Body of pancreas (tissue), 4 donors: ENCODE measurements around the gene TMEM156. TPM values are rescaled to one million over a fixed set of nuclear protein-coding genes. Genes with fewer than 3 reads are reported as not detected.

Experiments
- ATAC-seq: fragments of 150-250 bp; one replicate; pipeline ENCODE4 v1.9.1; 2016
- DNase-seq, 4 donors: peaks; one replicate each; pipeline ENCODE4 v3.0.0-alpha.2; 2019
- H3K27ac ChIP-seq, 4 donors: fragments of 200-600 bp; sonication (generic); 1 replicate in 3 of 4; 2 replicates in 1 of 4; pipeline versions ENCODE4 v1.5.1 to v1.6.1; 2016 to 2019; ENCODE audit warnings: mild to moderate bottlenecking in 1 of 4, mixed read lengths in 1 of 4, moderate library complexity in 1 of 4
- H3K27me3 ChIP-seq, 2 donors: fragments of 200-600 bp; sonication (generic); one replicate each; pipeline ENCODE4 v1.6.0; 2016; ENCODE audit warnings: mild to moderate bottlenecking in 1 of 2
- H3K36me3 ChIP-seq, 2 donors: fragments of 200-600 bp; sonication (generic); replicated peaks in 1 of 2; 2 replicates each; pipeline ENCODE4 v1.5.1; 2016; ENCODE audit warnings: low read depth in 2 of 2; ENCODE audit not compliant: insufficient read depth in 1 of 2
- H3K4me1 ChIP-seq: fragments of 200-600 bp; sonication (generic); one replicate; pipeline ENCODE4 v1.6.0; 2016
- H3K4me3 ChIP-seq, 2 donors: fragments of 200-600 bp; sonication (generic); 1 replicate in 1 of 2; 2 replicates in 1 of 2; pipeline ENCODE4 v1.5.1; 2016 to 2019
- H3K9me3 ChIP-seq, 3 donors: fragments of 200-600 bp; sonication (generic); 1 replicate in 2 of 3; 2 replicates in 1 of 3; pipeline ENCODE4 v1.5.1; 2016
- POLR2A ChIP-seq, 3 donors: fragments of 450-650 bp; IDR thresholded peaks; one replicate each; pipeline ENCODE4 v1.6.1; 2016; ENCODE audit warnings: antibody characterized with exemption in 3 of 3, mild to moderate bottlenecking in 2 of 3
- WGBS, 2 donors: methylation state at CpG; one replicate each; pipeline ENCODE4 v1.1.5; 2017; 5-methylcytosine and 5-hydroxymethylcytosine counted together
- intact Hi-C: fragments of 100-400 bp; cut with DNase I; formaldehyde crosslinking; loops from one replicate; pipeline ENCODE4 v1.15.1; 2023
- total RNA-seq, 2 donors: library from RNA; depleted of rRNA; stranded (reverse); fragments of >200 nt; gene quantifications; one replicate each; pipeline ENCODE4 v1.1.0, GENCODE V29; 2016
- TF ChIP-seq, protein P1 (sequence below), 7 experiments: fragments of 450-650 bp in 4 of 7; fragments of 200-600 bp in 3 of 7; sonication (generic) in 3 of 7; IDR thresholded peaks; one replicate each; pipeline ENCODE4 v1.5.1; 2016 to 2019; ENCODE audit warnings: antibody characterized with exemption in 7 of 7

The TMEM156 gene, protein sequence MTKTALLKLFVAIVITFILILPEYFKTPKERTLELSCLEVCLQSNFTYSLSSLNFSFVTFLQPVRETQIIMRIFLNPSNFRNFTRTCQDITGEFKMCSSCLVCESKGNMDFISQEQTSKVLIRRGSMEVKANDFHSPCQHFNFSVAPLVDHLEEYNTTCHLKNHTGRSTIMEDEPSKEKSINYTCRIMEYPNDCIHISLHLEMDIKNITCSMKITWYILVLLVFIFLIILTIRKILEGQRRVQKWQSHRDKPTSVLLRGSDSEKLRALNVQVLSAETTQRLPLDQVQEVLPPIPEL
- total RNA-seq = 1 to 10 TPM in 1 of 2 donors, not detected in 1; 2.9 TPM

DNA sequence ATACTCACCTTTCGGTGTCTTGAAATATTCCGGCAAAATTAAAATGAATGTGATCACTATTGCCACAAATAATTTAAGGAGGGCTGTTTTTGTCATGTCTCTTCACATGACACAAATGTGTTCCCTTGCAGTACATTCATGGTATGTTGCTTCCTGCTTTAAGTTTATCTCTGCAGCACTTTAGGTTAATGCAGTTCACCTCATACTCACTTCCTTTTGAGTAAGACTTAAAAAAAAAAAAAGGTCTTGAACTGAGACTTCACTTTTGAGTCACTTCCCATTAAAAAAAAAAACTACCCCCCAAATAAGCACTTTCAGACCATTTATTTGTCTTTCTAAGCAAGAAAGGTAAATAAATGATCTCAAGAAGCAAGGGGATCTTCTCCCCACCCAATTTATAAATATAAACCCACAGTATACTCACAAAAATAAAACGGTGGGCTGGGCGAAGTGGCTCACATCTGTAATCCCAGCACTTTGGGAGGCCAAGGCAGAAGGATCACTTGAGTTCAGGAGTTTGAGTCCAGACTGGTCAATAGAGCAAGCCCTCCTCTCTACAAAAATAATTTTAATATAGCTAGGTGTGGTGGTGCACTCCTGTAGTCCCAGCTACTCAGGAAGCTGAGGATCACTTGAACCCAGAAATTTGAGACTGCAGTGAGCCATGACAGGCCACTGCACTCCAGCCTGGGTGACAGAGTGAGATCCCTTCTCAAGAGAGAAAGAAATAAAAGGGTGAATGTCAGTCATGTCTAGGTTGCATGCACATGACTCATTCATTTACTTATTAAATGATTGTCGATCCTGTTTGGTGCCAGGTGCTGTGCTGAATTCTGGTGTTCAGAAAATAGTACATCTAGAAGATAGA, at the start of gene TMEM156:
Gene TMEM156 (minus strand): TSS at position 192 of the 868 bp plus-strand sequence. CDS start 96 bp downstream, at position 96.
- no peaks in the 10 kb centered on the region for H3K9me3 ChIP-seq
- intact Hi-C loops = no loop called here
- H3K27me3 ChIP-seq = no peaks in the 10 kb centered on the region
- peak within 1 kb of the TSS in 1 of 4 donors; percentile 52 for H3K27ac ChIP-seq
- peak in 1 of 4 donors; percentile 18 for DNase-seq
- no peaks in the 10 kb centered on the region for H3K36me3 ChIP-seq
- ATAC-seq = no peak
- no peak within 1 kb of the TSS for H3K4me3 ChIP-seq
- WGBS, 2 donors = 59 to 67% methylated on average over 5 of the region's 5 CpGs
- no peak for TF ChIP-seq POLR2A (IDR thresholded peaks at IDR 0.05)
- TF ChIP-seq, protein P1, sequence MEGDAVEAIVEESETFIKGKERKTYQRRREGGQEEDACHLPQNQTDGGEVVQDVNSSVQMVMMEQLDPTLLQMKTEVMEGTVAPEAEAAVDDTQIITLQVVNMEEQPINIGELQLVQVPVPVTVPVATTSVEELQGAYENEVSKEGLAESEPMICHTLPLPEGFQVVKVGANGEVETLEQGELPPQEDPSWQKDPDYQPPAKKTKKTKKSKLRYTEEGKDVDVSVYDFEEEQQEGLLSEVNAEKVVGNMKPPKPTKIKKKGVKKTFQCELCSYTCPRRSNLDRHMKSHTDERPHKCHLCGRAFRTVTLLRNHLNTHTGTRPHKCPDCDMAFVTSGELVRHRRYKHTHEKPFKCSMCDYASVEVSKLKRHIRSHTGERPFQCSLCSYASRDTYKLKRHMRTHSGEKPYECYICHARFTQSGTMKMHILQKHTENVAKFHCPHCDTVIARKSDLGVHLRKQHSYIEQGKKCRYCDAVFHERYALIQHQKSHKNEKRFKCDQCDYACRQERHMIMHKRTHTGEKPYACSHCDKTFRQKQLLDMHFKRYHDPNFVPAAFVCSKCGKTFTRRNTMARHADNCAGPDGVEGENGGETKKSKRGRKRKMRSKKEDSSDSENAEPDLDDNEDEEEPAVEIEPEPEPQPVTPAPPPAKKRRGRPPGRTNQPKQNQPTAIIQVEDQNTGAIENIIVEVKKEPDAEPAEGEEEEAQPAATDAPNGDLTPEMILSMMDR (IDR thresholded peaks at IDR 0.05) = no peak
- H3K4me1 ChIP-seq = peaks cover 11% of the 10 kb centered on the region

DNA sequence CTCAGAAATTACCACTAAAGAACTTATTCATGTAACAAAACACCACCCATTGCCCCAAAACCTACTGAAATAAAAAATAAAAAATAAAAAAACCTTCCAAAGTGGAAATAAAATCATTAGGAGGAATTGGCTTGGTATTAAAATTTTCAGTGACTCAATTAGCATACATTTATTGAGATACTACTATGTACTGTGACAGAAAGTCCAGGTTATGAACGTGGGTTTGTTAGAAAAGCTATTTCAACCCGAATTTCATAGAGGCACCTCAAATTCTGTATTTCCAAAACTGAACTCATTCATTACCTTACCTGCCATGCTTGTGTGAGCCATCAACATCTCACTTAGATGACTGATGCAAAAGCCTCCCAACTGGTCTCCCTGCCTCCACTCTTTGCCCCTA, 46.6 kb upstream of the TMEM156 start:
- Histone ChIP-seq H3K36me3 (no peaks in the 10 kb centered on the region), H3K27me3 (no peaks in the 10 kb centered on the region), H3K4me3 (no peak overlapping the region), H3K27ac (no peak overlapping the region), H3K4me1 (no peaks in the 10 kb centered on the region), H3K9me3 (no peaks in the 10 kb centered on the region)
- DNase-seq = no peak
- intact Hi-C loops = no loop called here
- no peak for ATAC-seq
- TF ChIP-seq, protein P1 (IDR thresholded peaks at IDR 0.05) = no peak
- WGBS, 2 donors = 78 to 89% methylated on average over 2 of the region's 2 CpGs

DNA sequence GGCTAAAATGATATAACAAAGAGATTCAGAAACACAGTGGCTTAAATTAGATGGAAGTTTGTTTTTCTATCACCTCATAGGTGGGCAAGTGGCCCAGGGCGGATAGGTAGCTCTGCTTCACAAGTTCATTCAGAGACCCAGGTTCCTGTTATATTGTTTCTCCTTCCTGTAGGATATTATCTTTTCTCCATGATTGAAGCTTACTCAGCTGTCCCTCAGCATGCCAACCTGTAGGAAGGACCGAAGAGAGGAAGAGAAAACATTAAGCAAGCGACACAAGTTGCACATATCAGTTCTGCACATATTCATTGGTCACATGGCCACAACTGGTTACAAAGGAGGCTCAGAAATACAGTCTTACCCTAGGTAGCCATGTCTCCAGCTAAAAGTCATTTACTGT, 36.7 kb upstream of the TMEM156 start:
- no peak for ATAC-seq
- 75 to 84% methylated on average over 3 of the region's 3 CpGs for WGBS, 2 donors
- no peak for TF ChIP-seq POLR2A (IDR thresholded peaks at IDR 0.05)
- TF ChIP-seq, protein P1 (IDR thresholded peaks at IDR 0.05) = no peak
- no peak overlapping the region for H3K27ac ChIP-seq
- DNase-seq = no peak
- no peak overlapping the region for H3K4me3 ChIP-seq
- H3K36me3 ChIP-seq = no peaks in the 10 kb centered on the region
- H3K27me3 ChIP-seq = no peaks in the 10 kb centered on the region
- H3K4me1 ChIP-seq = peaks cover 7% of the 10 kb centered on the region
- intact Hi-C loops = no loop called here
- no peaks in the 10 kb centered on the region for H3K9me3 ChIP-seq

DNA sequence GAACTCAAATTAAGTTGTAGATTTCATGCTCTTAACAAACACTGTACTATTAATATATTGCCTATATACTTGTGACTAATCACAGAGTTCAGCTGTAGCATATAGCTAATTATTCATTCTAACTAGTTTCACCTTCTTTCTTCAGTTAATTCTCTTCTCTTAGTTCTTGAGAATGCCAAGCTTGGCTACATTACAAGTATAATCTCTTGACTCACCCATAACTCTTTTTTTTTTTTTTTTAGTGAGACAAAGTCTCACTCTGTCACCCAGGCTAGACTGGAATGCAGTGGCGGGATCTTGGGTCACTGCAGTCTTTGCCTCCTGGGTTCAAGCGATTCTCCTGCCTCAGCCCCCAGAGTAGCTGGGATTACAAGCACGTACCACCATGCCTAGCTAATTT, 35.2 kb upstream of the TMEM156 start:
- H3K4me1 ChIP-seq = peaks cover 7% of the 10 kb centered on the region

More for the DNA sequence above, 35.2 kb upstream of the TMEM156 start:
- Histone ChIP-seq H3K4me3 (no peak overlapping the region), H3K9me3 (no peaks in the 10 kb centered on the region), H3K27ac (no peak overlapping the region), H3K27me3 (no peaks in the 10 kb centered on the region), H3K36me3 (no peaks in the 10 kb centered on the region)
- no peak for ATAC-seq
- intact Hi-C loops = no loop called here
- TF ChIP-seq POLR2A (IDR thresholded peaks at IDR 0.05) = no peak
- TF ChIP-seq, protein P1 (IDR thresholded peaks at IDR 0.05) = no peak
- DNase-seq = no peak
- WGBS, 2 donors = 87 to 89% methylated on average over 3 of the region's 3 CpGs
